Chondrocyte (in vitro differentiated cells): ENCODE results near the gene JARID2. TPM values are rescaled to one million over a fixed set of nuclear protein-coding genes. Genes with fewer than 3 reads are reported as not detected.

Experiments
- DNase-seq: peaks from one replicate; pipeline ENCODE4 v3.0.0; 2021; ENCODE audit warnings: mixed read lengths, low spot score
- H3K27ac Mint-ChIP-seq: one replicate; pipeline ENCODE4 v1.8.0; 2021; ENCODE audit warnings: mild to moderate bottlenecking, moderate library complexity, mixed read lengths; ENCODE audit not compliant: unreplicated experiment
- H3K27me3 Mint-ChIP-seq: 2 replicates; pipeline ENCODE4 v1.8.0; 2021; ENCODE audit warnings: low read depth, mixed read lengths
- H3K36me3 Mint-ChIP-seq: 2 replicates; pipeline ENCODE4 v1.8.0; 2021; ENCODE audit warnings: low read depth, mixed read lengths
- H3K4me1 Mint-ChIP-seq: 2 replicates; pipeline ENCODE4 v1.8.0; 2021; ENCODE audit warnings: low read depth, mild to moderate bottlenecking, mixed read lengths
- H3K4me3 Mint-ChIP-seq: one replicate; pipeline ENCODE4 v1.8.0; 2021; ENCODE audit warnings: mild to moderate bottlenecking, moderate library complexity, mixed read lengths; ENCODE audit not compliant: unreplicated experiment
- H3K9me3 Mint-ChIP-seq: 2 replicates; pipeline ENCODE4 v1.8.0; 2021; ENCODE audit warnings: low read depth, mixed read lengths
- CTCF ChIP-seq: fragments of 200-600 bp; sonication (generic); IDR thresholded peaks from 2 replicates; pipeline ENCODE4 v1.5.0; 2021; ENCODE audit warnings: antibody characterized with exemption, mild to moderate bottlenecking, moderate library complexity
- total RNA-seq: library from RNA; stranded (reverse); gene quantifications from 3 replicates; pipeline ENCODE4 v1.2.1, GENCODE V29; 2021

The JARID2 gene
- total RNA-seq, 1 donor from 2014 or later, result 9.9 TPM

GRCh38 chr6:15427331-15428070 is 181.6 kb downstream of the JARID2 start:
- Mint-ChIP-seq H3K27ac (no peak overlapping the region), H3K27me3 (no peaks in the 10 kb centered on the region), H3K36me3 (peaks cover 1% of the 10 kb centered on the region), H3K4me1 (peaks cover 39% of the 10 kb centered on the region), H3K4me3 (no peak overlapping the region), H3K9me3 (no peaks in the 10 kb centered on the region)
- no peak for TF ChIP-seq CTCF
- no peak for DNase-seq

- no peak overlapping the region for H3K4me3 Mint-ChIP-seq
- TF ChIP-seq CTCF, result no peak
- peaks cover under 1% of the 10 kb centered on the region for H3K9me3 Mint-ChIP-seq
- no peaks in the 10 kb centered on the region for H3K27me3 Mint-ChIP-seq
- H3K27ac Mint-ChIP-seq, result peak overlapping the region; percentile 60
- peaks cover 52% of the 10 kb centered on the region for H3K4me1 Mint-ChIP-seq
- no peak for DNase-seq
- H3K36me3 Mint-ChIP-seq, result no peaks in the 10 kb centered on the region
Observed at GRCh38 chr6:15429141-15430110, 183.6 kb downstream of the JARID2 start.

- no peak for DNase-seq
- Mint-ChIP-seq H3K4me3 (no peak overlapping the region), H3K9me3 (peaks cover 6% of the 10 kb centered on the region), H3K4me1 (peaks cover 52% of the 10 kb centered on the region), H3K27me3 (no peaks in the 10 kb centered on the region), H3K36me3 (no peaks in the 10 kb centered on the region), H3K27ac (peak overlapping the region; percentile 52)
- no peak for TF ChIP-seq CTCF
Observed at GRCh38 chr6:15430186-15430585, 184.3 kb downstream of the JARID2 start.

- no peak for TF ChIP-seq CTCF
- H3K27me3 Mint-ChIP-seq, result no peaks in the 10 kb centered on the region
- no peaks in the 10 kb centered on the region for H3K36me3 Mint-ChIP-seq
- peaks cover 52% of the 10 kb centered on the region for H3K4me1 Mint-ChIP-seq
- no peak overlapping the region for H3K4me3 Mint-ChIP-seq
- DNase-seq, result no peak
- peaks cover 6% of the 10 kb centered on the region for H3K9me3 Mint-ChIP-seq
- no peak overlapping the region for H3K27ac Mint-ChIP-seq
Observed at GRCh38 chr6:15430931-15431405, 185.1 kb downstream of the JARID2 start.

GRCh38 chr6:15431762-15432483 is 186.1 kb downstream of the JARID2 start:
- no peak for TF ChIP-seq CTCF
- H3K27ac Mint-ChIP-seq, result no peak overlapping the region
- peaks cover 6% of the 10 kb centered on the region for H3K9me3 Mint-ChIP-seq
- DNase-seq, result no peak
- H3K4me3 Mint-ChIP-seq, result no peak overlapping the region
- no peaks in the 10 kb centered on the region for H3K36me3 Mint-ChIP-seq
- peaks cover 52% of the 10 kb centered on the region for H3K4me1 Mint-ChIP-seq
- no peaks in the 10 kb centered on the region for H3K27me3 Mint-ChIP-seq
